NT2/D1 (cell line): ENCODE measurements around the gene SNRNP48.

Experiments
- DNase-seq: peaks from one replicate; pipeline ENCODE4 v3.0.0-alpha.2; 2011; ENCODE audit warnings: low read depth, low spot score
- H3K27me3 ChIP-seq: 2 replicates; pipeline ENCODE4 v1.6.0; 2011; ENCODE audit warnings: mild to moderate bottlenecking; ENCODE audit not compliant: insufficient read length, insufficient read depth
- H3K36me3 ChIP-seq: 2 replicates; pipeline ENCODE4 v1.6.1; 2011; ENCODE audit warnings: mild to moderate bottlenecking, low read length, mixed read lengths; ENCODE audit not compliant: insufficient read depth, insufficient read length
- H3K4me1 ChIP-seq: 2 replicates; pipeline ENCODE4 v1.5.1; 2011; ENCODE audit not compliant: insufficient read depth, insufficient read length
- H3K4me3 ChIP-seq: 2 replicates; pipeline ENCODE4 v1.5.1; 2011; ENCODE audit warnings: low read depth; ENCODE audit not compliant: insufficient read length
- H3K9ac ChIP-seq: 2 replicates; pipeline ENCODE4 v1.6.0; 2011; ENCODE audit warnings: low read depth; ENCODE audit not compliant: insufficient read length
- H3K9me3 ChIP-seq: 2 replicates; pipeline ENCODE4 v1.5.1; 2011; ENCODE audit warnings: mild to moderate bottlenecking, low read length; ENCODE audit not compliant: insufficient read depth
- SUZ12 ChIP-seq: IDR thresholded peaks from 2 replicates; pipeline ENCODE4 v1.6.1; 2011; ENCODE audit not compliant: insufficient read length, insufficient read depth; ENCODE audit errors: extremely low read depth
- YY1 ChIP-seq: IDR thresholded peaks from 2 replicates; pipeline ENCODE4 v1.6.1; 2011; ENCODE audit not compliant: insufficient read length, insufficient read depth
- ZNF274 ChIP-seq: IDR thresholded peaks from 2 replicates; pipeline ENCODE4 v1.6.1; 2011; ENCODE audit warnings: mild to moderate bottlenecking, low read depth, low read length

SNRNP48 gene

DNA sequence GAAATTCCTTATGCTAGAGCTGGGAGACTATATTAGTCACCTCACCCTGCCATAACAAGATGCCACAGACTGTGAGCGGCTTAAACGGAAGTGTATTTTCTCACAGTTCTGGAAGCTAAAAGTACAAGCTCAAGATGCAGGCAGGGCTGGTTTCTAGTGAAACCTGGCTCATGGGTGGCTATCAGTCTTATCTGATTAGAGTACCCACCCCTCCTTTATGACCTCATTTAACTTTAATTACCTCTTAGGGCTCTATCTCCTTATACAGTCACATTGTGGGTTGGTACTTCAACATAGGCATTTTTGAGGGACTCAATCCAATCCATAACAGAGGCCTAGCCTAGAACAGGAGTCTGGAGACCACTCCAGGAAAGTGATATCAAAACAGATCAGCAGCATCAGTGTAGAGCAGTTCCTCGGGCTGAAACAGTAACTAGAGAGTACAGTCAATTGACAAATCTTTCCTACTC lies 2.3 kb upstream of the SNRNP48 start:
- no peaks in the 10 kb centered on the region for H3K4me1 ChIP-seq
- no peak for TF ChIP-seq ZNF274
- TF ChIP-seq YY1, result no peak
- TF ChIP-seq SUZ12, result no peak
- DNase-seq, result no peak

DNA sequence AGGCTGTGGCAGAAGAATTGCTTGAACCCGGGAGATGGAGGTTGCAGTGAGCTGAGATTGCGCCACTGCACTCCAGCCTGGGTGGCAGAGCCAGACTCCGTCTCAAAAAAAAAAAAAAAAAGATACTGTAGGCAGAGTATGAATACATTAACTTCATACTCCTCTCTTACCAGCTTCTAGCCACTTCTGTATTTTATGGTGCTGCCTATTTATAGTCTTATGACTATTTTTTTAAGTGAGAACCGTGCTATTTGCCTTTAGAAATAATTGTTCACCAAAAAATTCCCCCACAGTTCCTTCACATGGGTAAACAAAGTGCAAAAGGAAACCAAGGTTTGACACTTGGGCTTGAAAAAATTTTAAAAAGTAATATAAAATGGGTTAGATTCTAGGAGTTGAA lies 1.5 kb upstream of the SNRNP48 start:
- TF ChIP-seq ZNF274 (no peak), YY1 (no peak), SUZ12 (no peak)
- DNase-seq, result no peak
- Histone ChIP-seq H3K9ac (no peak overlapping the region), H3K4me3 (no peak overlapping the region), H3K36me3 (peaks cover 34% of the 10 kb centered on the region), H3K9me3 (no peaks in the 10 kb centered on the region), H3K4me1 (no peaks in the 10 kb centered on the region), H3K27me3 (no peaks in the 10 kb centered on the region)

More for the DNA sequence above, 2.3 kb upstream of the SNRNP48 start:
- Histone ChIP-seq H3K36me3 (peaks cover 39% of the 10 kb centered on the region), H3K9me3 (no peaks in the 10 kb centered on the region), H3K27me3 (no peaks in the 10 kb centered on the region), H3K9ac (no peak overlapping the region), H3K4me3 (no peak overlapping the region)

DNA sequence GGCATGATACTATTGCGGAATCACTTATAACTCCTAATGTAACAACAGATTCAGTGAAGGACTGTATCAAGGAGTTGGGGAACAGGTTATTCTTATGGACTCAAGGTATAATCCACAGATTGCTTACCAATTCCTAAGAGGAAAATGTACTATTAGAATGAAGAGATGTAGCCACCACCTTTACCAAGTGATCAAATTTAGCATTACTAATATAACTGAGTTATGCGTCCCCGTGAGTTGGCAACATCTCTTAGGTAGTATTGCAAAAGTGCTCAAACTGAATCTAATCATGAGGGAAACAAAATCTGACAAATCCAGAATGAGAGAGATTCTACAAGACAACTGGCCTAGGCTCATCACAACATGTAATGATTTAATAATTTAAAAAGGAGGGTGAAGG lies 777 bp upstream of the SNRNP48 start:
- no peak for DNase-seq
- no peaks in the 10 kb centered on the region for H3K9me3 ChIP-seq
- no peaks in the 10 kb centered on the region for H3K27me3 ChIP-seq
- H3K9ac ChIP-seq, result no peak overlapping the region
- TF ChIP-seq YY1 (no peak), SUZ12 (no peak), ZNF274 (no peak)
- peaks cover 34% of the 10 kb centered on the region for H3K36me3 ChIP-seq
- H3K4me1 ChIP-seq, result no peaks in the 10 kb centered on the region
- no peak overlapping the region for H3K4me3 ChIP-seq

DNA sequence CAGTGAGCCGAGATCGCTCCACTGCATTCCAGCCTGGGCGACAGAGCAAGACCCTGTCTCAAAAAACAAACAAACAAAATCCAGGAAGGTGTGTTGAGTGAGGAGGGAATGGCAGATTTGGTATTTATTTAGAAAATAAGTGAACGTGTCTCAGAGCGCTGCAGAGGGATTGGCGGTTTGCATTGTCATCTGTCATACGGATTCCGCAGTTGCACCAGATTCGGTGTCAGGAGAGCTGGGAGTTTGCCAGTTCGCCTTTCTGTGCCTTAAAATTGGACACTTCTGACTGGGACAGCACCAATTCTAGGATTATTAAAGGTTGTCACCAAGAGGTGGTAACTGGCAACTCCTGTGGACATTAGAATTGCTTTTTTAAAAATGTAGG lies 912 bp downstream of the SNRNP48 start:
- H3K27me3 ChIP-seq, result no peaks in the 10 kb centered on the region
- no peak for TF ChIP-seq YY1
- no peak for TF ChIP-seq SUZ12
- TF ChIP-seq ZNF274, result no peak
- no peak for DNase-seq
- H3K4me3 ChIP-seq, result peak overlapping the region; percentile 82
- H3K4me1 ChIP-seq, result no peaks in the 10 kb centered on the region
- H3K36me3 ChIP-seq, result peaks cover 35% of the 10 kb centered on the region
- no peaks in the 10 kb centered on the region for H3K9me3 ChIP-seq
- peak overlapping the region; percentile 80 for H3K9ac ChIP-seq

DNA sequence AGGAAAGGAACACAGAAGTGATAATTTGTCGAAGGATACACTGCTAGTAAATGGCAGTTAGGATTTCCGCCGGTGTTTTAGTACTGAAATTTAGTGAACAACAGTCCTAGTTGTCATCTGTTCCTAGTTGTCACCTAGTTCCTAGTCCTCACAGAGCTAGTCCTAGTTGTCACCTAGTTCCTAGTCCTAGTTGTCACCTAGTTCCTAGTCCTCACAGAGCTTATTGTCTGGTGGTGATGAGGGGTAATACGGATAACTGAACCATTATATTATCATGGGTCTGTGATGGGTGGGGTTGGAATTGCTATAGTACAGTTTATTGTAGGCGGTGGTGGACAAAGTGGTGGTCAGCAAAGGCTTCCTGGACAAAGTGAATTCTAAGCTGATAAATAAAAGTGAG lies 1.8 kb downstream of the SNRNP48 start:
- H3K9me3 ChIP-seq, result no peaks in the 10 kb centered on the region
- no peaks in the 10 kb centered on the region for H3K4me1 ChIP-seq
- H3K27me3 ChIP-seq, result no peaks in the 10 kb centered on the region
- H3K36me3 ChIP-seq, result peaks cover 43% of the 10 kb centered on the region
- DNase-seq, result no peak
- H3K4me3 ChIP-seq, result no peak overlapping the region
- TF ChIP-seq SUZ12 (no peak), ZNF274 (no peak), YY1 (no peak)
- H3K9ac ChIP-seq, result no peak overlapping the region

DNA sequence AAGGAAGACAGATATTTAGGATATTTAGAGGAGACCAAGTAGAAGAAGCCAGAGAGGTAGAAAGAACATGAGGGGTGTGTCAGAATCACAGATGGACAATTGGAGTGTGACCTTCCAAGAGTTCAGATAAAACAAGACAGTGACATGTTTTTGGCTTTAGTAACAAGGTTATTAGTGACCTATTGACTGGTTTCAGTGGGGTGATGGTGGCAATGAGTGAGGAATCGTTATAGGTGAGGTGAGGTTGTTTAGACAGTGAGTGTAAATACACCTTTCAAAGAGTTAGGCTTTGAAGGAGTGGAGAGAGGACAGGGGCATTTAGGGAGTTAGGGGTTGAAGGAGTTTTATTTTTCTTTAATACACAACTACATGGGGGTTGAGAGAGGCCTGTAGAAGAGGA lies 3.2 kb downstream of the SNRNP48 start:
- H3K4me1 ChIP-seq, result no peaks in the 10 kb centered on the region
- TF ChIP-seq SUZ12 (no peak), YY1 (no peak), ZNF274 (no peak)
- H3K9me3 ChIP-seq, result no peaks in the 10 kb centered on the region
- H3K4me3 ChIP-seq, result no peak overlapping the region
- H3K36me3 ChIP-seq, result peaks cover 57% of the 10 kb centered on the region
- no peak overlapping the region for H3K9ac ChIP-seq
- no peaks in the 10 kb centered on the region for H3K27me3 ChIP-seq
- DNase-seq, result no peak

DNA sequence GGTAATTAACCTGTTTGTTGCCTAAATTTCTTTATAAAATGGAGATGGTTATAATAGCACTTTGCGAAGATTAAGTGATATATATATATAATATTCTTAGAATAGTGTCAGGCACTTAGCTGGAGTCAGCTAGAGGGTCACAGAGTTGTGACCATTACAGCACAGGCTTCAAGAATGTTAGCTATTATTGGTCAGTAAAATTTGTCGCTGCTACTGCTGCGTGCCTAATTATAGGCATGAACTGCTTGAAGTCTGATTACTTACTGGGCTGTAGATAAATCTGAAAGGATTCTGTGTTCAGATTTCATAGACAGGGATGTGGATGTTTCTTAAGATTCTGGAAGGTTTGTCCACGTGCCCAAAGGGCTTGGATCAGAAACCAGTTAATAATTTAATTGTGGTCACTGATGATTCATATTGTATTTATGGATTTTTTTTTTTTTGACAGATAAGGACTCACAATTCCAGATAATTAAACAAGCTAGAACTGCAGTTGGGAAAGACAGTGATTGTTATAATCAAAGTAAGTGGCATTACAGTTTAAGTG lies 4.7 kb downstream of the SNRNP48 start:
- Histone ChIP-seq H3K4me3 (no peak overlapping the region), H3K4me1 (no peaks in the 10 kb centered on the region), H3K27me3 (no peaks in the 10 kb centered on the region), H3K36me3 (peaks cover 68% of the 10 kb centered on the region), H3K9me3 (no peaks in the 10 kb centered on the region), H3K9ac (no peak overlapping the region)
- no peak for DNase-seq
- no peak for TF ChIP-seq ZNF274
- TF ChIP-seq SUZ12, result no peak
- no peak for TF ChIP-seq YY1
